ENCODE data around the gene CCRL2. TPM values are rescaled to one million over a fixed set of nuclear protein-coding genes. Genes with fewer than 3 reads are reported as not detected.
"Not testable (repeated sequence)": the region's sequence is repeated elsewhere in the genome, so short reads cannot be mapped to it uniquely, and the experiment has no call there.

CCRL2 gene
- total and polyA plus RNA-seq, 5 experiments from 2014 or later = 1.1 to 2.8 (median 1.3) TPM; not detected in 1

DNA sequence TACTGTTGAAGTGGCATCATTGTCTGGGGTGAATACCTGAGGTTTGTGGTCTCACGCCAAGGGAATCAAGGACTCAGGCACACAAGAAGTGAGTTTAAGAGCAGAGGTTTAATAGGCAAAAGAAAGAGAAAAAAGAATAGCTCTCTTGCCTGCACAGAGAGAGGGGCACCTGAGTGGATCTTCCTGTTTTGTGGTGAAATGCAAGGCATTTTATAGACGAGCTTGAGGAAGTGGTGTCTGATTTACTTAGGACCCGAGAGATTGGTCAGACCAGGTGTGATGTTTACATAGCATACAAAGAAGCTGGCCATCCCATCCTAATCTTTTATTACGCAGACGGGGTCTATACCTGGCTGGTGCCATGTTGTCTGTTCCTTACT is 23.1 kb upstream of the CCRL2 start:
- POLR2A ChIA-PET = no interaction called here
- H3K27me3 Mint-ChIP-seq = peaks cover 0 to 9% (median 6%) of the 10 kb centered on the region in 5 donors
- H3K4me3 Mint-ChIP-seq = peak overlapping the region in 2 of 10 donors; percentile 24 to 50
- ATAC-seq = no peak
- peak overlapping the region in 2 of 10 donors; percentile 17 to 75 for H3K27ac Mint-ChIP-seq
- H3K9me3 Mint-ChIP-seq = no peaks in the 10 kb centered on the region
- DNase-seq = no peak
- H3K36me3 Mint-ChIP-seq = no peaks in the 10 kb centered on the region
- H3K4me1 Mint-ChIP-seq = peaks cover 7 to 40% (median 22%) of the 10 kb centered on the region in 4 donors

DNA sequence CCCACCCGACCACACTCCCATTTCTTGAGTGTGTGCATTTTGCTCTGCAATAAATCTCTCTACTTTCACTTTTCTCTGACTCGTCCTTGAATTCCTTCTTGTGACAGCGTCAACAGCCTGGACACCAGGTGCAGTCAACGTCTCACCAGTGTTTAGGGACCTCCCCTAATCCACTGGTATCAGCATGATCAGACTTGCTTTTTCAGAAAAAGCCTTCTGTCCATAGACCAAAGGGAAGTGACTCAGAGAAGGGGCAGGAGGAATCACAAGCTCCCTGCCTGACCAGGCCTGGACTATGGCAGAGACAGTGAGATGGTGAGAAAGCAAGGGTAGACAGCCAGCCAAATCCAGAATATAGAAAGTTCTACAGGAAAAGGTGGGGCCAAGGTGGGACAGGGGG is 20.9 kb upstream of the CCRL2 start:
- H3K27ac Mint-ChIP-seq = no peak overlapping the region
- ATAC-seq (no peak), DNase-seq (no peak)
- POLR2A ChIA-PET = interaction anchor here (1.0 kb wide), 1 partner anchor 22 kb away, joined by 3 read pairs; no protein-coding TSS in a partner anchor
- no peaks in the 10 kb centered on the region for H3K36me3 Mint-ChIP-seq
- no peak overlapping the region for H3K4me3 Mint-ChIP-seq
- peaks cover 0 to 9% (median 6%) of the 10 kb centered on the region in 5 donors for H3K27me3 Mint-ChIP-seq
- peaks cover 7 to 28% (median 13%) of the 10 kb centered on the region in 4 donors for H3K4me1 Mint-ChIP-seq
- H3K9me3 Mint-ChIP-seq = no peaks in the 10 kb centered on the region

DNA sequence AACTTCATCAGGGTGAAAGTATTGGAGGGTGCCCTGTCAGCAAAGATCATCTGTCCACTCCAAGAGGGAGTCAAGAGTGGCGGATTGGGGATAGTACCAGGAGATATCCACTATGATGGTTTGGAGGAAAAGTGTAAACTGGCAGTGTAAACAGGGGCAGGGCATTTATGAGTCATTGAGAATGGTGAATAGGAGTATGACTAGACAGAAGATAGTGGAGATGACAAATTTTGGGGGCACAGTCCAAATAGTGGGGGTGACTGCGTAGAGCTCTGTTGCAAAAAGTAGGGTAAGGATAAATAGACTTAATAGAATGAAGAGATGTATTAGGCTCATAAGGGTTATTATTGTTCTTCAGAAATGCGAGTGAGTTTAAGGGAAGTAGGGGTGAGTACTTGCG is 18.2 kb upstream of the CCRL2 start:
- H3K27ac Mint-ChIP-seq, ATAC-seq, H3K4me3 Mint-ChIP-seq, POLR2A ChIA-PET, H3K36me3 Mint-ChIP-seq, H3K27me3 Mint-ChIP-seq, DNase-seq, H3K9me3 Mint-ChIP-seq: not testable (repeated sequence)
- peaks cover 2 to 17% (median 5%) of the 10 kb centered on the region in 4 donors for H3K4me1 Mint-ChIP-seq

DNA sequence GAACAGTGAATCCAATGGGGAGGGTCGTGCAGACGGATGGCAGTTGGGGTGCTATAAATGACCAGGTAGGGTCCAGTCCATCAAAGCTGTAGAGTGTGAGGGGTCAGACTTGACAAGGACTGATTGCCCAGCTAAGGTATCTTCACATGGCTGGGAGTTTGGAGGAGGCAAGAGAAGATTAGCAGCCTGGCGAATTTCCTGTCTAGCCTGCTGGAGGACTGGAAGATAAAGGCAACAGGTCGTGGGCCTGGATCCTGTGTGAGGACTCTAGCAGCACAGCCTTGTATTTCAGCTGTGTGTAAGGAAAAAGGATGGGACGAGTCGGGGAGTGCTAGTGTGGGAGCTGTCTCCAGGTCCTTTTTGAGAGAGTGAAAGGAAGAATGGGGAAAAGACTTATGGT is 17.8 kb upstream of the CCRL2 start:
- Mint-ChIP-seq H3K4me3 (no peak overlapping the region), H3K4me1 (peaks cover 0 to 12% (median 3%) of the 10 kb centered on the region in 4 donors), H3K27ac (no peak overlapping the region), H3K27me3 (peaks cover 0 to 8% (median 6%) of the 10 kb centered on the region in 5 donors), H3K9me3 (no peaks in the 10 kb centered on the region), H3K36me3 (no peaks in the 10 kb centered on the region)
- POLR2A ChIA-PET = no interaction called here
- ATAC-seq (no peak), DNase-seq (no peak)

DNA sequence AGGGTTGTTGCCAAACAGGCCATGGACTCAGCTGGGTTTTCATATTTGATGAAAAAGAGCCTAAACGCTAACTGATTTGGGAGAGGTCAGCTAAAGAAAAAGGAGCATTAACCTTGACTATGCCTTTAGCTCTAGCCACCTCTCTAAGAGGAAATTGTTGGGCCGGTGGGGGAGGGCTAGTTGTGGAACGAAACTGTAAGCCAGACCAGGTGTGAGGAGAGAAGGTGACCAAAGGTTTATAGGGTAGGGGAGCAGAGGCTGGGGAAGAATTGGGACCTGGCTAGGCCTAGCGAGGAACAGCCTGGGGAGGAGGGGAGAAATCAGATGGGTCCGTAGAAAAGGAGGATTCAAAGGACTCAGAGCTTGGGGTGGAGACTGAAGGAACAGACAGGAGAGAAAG is 15.5 kb upstream of the CCRL2 start:
- DNase-seq, H3K4me1 Mint-ChIP-seq, H3K27me3 Mint-ChIP-seq, POLR2A ChIA-PET, ATAC-seq, H3K36me3 Mint-ChIP-seq, H3K4me3 Mint-ChIP-seq, H3K27ac Mint-ChIP-seq, H3K9me3 Mint-ChIP-seq: not testable (repeated sequence)

DNA sequence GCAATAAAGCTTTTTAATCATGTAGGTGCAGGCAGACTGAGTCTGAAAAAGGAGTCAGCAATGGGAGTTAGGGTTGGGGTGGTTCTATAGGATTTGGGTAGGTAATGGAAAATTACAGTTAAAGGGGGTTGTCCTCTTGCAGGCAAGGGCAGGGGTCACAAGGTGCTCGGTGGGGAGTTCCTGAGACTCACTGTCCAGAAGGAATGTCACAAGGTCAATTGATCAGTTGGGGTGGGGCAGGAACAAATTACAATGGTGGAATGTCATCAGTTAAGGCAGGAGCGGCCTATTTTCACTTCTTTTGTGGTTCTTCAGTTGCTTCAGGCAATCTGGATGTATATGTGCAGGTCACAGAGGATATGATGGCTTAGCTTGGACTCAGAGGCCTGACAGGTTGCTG is 14.0 kb upstream of the CCRL2 start:
- POLR2A ChIA-PET = no interaction called here
- H3K36me3 Mint-ChIP-seq = no peaks in the 10 kb centered on the region
- DNase-seq = no peak
- H3K27ac Mint-ChIP-seq = peak overlapping the region in 2 of 10 donors; percentile 9 to 69
- no peaks in the 10 kb centered on the region for H3K9me3 Mint-ChIP-seq
- peaks cover 0 to 14% (median 0%) of the 10 kb centered on the region in 4 donors for H3K4me1 Mint-ChIP-seq
- no peak for ATAC-seq
- H3K4me3 Mint-ChIP-seq = no peak overlapping the region
- H3K27me3 Mint-ChIP-seq = peaks cover 0 to 5% (median 0%) of the 10 kb centered on the region in 5 donors

DNA sequence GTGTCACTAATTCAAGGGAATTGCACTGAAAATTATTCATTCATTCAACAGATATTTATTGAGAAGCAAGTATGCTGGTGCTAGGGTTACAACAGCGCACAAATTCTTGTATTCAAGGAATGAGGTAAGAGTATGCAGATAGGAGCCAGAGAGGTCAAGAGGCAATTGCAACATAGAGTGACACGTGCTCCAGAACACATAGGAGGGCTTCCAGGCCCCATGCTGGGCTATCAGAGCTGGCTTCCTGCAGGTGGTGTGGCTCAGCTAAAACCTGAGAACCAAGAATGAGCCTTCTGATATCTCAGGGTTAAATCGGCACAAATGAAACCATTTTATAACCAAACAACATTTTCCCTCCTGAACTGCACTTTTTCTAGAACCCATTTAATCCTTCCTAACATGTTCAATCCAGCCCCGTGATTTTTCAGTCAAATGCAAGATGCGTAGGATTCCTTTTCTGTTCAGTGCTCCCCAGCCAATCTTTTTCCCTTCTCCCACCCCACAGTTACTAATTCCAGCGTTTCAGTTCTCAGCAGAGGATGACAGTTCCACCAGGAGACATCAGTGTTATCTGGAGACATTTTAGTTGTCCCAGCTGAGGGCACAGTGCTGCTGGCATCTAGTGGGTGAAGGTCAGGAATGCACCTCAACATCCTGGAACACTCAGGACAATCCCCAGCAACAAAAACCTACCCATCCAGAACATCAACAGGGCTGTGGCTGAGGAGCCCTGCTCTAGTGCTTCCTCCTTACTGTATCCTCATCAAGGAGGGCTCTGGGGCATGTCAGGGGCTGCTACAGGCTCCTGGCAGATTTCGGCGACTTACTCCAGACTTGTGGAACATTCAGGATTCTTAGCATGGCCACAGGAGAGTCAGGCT is 13.3 kb upstream of the CCRL2 start:
- POLR2A ChIA-PET = no interaction called here
- ATAC-seq (no peak), DNase-seq (no peak)
- Mint-ChIP-seq H3K4me1 (peaks cover 0 to 14% (median 0%) of the 10 kb centered on the region in 4 donors), H3K27ac (peak overlapping the region in 2 of 10 donors; percentile 5 to 57), H3K27me3 (peaks cover 0 to 5% (median 0%) of the 10 kb centered on the region in 5 donors), H3K9me3 (no peaks in the 10 kb centered on the region), H3K36me3 (no peaks in the 10 kb centered on the region), H3K4me3 (no peak overlapping the region)

DNA sequence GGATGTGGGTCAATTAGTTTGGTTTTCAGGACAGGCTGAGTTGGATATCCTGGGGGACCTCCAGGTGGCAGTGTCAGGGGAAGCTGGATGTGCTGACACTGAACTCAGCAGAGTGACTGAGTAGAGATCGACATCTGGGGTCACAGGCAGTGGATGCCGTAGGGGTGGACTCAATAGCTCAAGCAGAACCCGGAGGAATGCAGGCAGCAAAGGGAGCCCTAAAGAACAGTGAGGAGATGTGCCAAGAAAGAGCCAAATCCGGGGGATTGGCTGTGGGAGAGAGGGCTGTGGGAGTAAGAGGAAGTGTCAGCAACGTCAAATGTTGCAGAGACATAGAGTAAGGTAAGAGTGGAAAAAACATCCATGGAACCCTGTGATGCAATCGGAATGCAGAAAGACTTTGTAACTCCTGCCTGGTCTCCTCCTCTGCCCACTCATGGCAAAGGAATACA is 11.8 kb upstream of the CCRL2 start:
- Mint-ChIP-seq H3K4me1 (peaks cover 0 to 14% (median 0%) of the 10 kb centered on the region in 4 donors), H3K9me3 (no peaks in the 10 kb centered on the region), H3K27ac (peak overlapping the region in 1 of 10 donors; percentile 64), H3K36me3 (no peaks in the 10 kb centered on the region), H3K4me3 (peak overlapping the region in 1 of 10 donors; percentile 59), H3K27me3 (peaks cover 0 to 5% (median 0%) of the 10 kb centered on the region in 5 donors)
- DNase-seq (no peak), ATAC-seq (no peak)
- POLR2A ChIA-PET = no interaction called here

DNA sequence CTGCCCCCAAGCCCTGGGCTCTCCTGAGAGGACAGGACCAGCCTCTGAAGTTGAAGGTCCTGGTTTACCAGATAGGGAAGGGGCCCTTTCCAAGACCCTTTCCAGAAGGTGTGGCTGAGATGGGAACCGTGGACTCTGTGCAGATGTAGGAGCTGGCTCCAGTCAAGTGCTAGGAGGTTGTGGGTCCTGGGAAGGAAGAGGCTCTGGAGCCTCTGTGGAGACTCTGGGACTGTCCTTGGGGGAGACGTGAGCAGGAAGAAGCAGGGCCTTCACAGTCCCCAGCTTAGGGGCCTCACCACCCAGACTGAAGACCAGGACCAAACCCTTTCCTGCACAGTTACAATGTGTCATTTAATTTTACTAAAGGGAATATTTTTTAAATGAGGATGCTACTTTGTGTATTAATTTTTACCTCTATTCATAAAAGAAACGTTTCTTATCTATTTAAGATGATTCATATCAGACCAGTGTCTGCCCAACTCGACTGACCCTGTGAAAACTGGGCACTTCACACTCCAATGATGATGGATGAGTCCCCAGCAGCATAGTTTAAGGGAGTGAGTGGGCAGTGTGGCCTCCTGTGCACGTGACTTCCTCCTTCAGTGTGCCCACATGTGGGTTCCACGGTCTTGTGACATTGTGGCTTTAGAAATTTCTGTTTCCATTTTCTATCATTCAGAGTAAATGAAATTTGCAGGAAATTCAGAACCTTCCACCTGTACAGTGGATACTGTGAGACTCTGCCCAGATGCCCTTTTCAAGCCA is 11.1 kb upstream of the CCRL2 start:
- Mint-ChIP-seq H3K36me3 (no peaks in the 10 kb centered on the region), H3K9me3 (no peaks in the 10 kb centered on the region), H3K4me1 (peaks cover 0 to 14% (median 0%) of the 10 kb centered on the region in 4 donors), H3K4me3 (no peak overlapping the region), H3K27me3 (peaks cover 0 to 5% (median 0%) of the 10 kb centered on the region in 5 donors), H3K27ac (no peak overlapping the region)
- DNase-seq (no peak), ATAC-seq (no peak)
- POLR2A ChIA-PET = interaction anchor here (0.6 kb wide), 1 partner anchor 17 kb away, joined by 4 read pairs; no protein-coding TSS in a partner anchor

DNA sequence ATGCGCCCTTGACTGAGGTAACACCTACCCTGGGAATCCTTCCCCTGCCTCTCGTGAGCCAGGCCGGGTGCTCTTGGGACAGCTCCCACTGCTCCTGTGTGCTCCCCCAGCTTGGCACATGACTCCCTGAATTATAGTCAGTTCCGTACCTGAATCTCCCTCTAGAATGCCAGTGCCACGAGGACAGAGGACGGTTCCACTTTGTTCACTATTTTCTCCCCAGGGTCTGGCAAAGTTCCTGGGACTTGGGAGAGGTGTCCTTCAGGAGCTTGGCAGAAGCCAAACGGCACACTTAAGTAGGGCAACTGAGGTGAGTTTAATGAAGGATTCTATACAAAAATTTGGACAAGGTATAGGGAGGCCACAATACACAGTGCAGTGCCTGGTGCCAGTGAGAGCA is 9.9 kb upstream of the CCRL2 start:
- Mint-ChIP-seq H3K27ac (peak overlapping the region in 1 of 10 donors; percentile 79), H3K4me1 (peaks cover 0 to 14% (median 0%) of the 10 kb centered on the region in 4 donors), H3K4me3 (no peak overlapping the region), H3K9me3 (no peaks in the 10 kb centered on the region), H3K36me3 (no peaks in the 10 kb centered on the region), H3K27me3 (peaks cover 0 to 5% (median 0%) of the 10 kb centered on the region in 5 donors)
- POLR2A ChIA-PET = interaction anchor here (0.7 kb wide), 1 partner anchor 12 kb away, joined by 3 read pairs; no protein-coding TSS in a partner anchor
- no peak for ATAC-seq
- DNase-seq = no peak

DNA sequence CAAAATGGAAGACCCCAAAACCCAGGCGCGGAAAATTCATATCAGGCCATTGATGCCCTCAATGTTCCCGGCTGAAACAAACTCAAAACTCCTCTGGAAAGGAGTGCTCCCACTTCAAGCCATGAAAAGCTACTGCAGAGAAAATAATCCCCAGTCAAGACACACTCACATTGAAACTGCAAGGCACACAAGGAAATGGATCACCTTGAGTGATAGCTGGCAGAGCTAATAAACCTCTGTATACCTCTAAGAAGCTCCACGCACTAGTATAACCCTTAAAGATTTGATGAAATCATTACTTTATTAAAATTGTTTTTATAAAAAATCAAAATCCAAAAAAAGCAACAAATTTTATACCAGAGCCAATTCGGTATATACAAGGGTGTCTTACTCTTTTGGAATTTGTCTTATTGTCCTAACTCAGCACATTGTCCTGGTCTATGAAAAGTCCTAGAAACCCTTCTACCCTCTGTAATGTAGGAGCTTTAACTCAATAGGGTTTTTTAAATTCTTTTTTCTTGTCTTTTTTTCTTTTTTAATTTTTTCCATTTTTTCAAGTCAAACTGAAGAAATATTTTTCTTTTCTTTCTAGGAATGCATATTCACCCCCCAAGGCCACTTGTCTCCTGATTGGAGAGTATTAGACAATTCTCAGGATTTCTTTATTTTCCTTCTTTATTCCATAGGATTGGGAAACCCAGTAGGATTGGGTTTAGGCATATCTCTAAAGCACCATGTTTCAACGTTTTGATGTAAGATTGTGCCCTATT is 8.7 kb upstream of the CCRL2 start:
- ATAC-seq (no peak), DNase-seq (no peak)
- Mint-ChIP-seq H3K36me3 (no peaks in the 10 kb centered on the region), H3K4me3 (no peak overlapping the region), H3K9me3 (peaks cover 0 to 3% (median 0%) of the 10 kb centered on the region in 9 donors), H3K27ac (no peak overlapping the region), H3K27me3 (peaks cover 0 to 5% (median 3%) of the 10 kb centered on the region in 5 donors), H3K4me1 (peaks cover 0 to 14% (median 0%) of the 10 kb centered on the region in 4 donors)
- POLR2A ChIA-PET = no interaction called here

DNA sequence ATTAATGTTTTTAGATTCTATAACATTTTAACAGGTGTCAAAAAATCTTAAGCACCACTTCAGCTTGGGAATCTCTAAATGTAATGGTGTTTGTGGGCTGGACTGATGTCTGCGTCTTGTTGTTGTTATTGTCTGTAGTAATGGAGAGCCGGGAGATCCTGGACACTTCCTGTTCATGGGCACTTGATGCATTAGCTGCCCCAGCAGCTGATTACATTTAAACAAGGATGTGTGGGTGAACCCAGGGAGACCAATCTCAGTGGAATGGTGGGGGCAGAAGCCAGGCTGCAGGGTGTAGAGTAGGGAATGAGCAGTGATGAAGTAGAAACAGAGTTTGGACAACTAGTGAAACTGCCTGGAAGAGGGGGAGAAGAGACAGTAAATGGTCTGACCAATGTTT is 8.0 kb upstream of the CCRL2 start:
- DNase-seq = no peak
- peaks cover 0 to 5% (median 3%) of the 10 kb centered on the region in 5 donors for H3K27me3 Mint-ChIP-seq
- no peak overlapping the region for H3K4me3 Mint-ChIP-seq
- peaks cover 0 to 3% (median 0%) of the 10 kb centered on the region in 9 donors for H3K9me3 Mint-ChIP-seq
- ATAC-seq = no peak
- H3K36me3 Mint-ChIP-seq = no peaks in the 10 kb centered on the region
- H3K4me1 Mint-ChIP-seq = peaks cover 0 to 14% (median 0%) of the 10 kb centered on the region in 4 donors
- POLR2A ChIA-PET = no interaction called here
- H3K27ac Mint-ChIP-seq = no peak overlapping the region
